ENCODE measurements around the gene CHRM5.

Gene CHRM5

DNA sequence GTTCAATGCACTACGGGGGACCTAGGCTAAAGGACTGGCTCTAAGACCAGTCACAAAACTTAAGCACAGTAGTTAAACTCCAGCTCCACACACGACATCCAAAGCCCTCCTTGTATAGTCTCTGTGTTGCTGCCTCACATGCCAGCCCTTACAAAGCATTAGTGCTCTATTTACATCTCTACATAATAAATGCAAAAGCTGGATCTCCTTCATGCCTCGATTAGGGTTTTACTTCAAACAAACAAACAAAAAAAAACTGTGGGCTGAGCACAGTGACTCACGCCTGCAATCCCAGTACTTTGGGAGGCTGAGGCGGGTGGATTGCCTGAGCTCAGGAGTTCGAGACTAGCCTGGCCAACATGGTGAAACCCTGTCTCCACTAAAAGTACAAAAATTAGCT lies 143.2 kb downstream of the CHRM5 start:
- TF ChIP-seq, protein P1, sequence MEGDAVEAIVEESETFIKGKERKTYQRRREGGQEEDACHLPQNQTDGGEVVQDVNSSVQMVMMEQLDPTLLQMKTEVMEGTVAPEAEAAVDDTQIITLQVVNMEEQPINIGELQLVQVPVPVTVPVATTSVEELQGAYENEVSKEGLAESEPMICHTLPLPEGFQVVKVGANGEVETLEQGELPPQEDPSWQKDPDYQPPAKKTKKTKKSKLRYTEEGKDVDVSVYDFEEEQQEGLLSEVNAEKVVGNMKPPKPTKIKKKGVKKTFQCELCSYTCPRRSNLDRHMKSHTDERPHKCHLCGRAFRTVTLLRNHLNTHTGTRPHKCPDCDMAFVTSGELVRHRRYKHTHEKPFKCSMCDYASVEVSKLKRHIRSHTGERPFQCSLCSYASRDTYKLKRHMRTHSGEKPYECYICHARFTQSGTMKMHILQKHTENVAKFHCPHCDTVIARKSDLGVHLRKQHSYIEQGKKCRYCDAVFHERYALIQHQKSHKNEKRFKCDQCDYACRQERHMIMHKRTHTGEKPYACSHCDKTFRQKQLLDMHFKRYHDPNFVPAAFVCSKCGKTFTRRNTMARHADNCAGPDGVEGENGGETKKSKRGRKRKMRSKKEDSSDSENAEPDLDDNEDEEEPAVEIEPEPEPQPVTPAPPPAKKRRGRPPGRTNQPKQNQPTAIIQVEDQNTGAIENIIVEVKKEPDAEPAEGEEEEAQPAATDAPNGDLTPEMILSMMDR (conservative IDR thresholded peaks at IDR 0.05) = no peak
- no peak for TF ChIP-seq ZFX (IDR thresholded peaks at IDR 0.05)
- no peak overlapping the region for H3K27ac ChIP-seq

DNA sequence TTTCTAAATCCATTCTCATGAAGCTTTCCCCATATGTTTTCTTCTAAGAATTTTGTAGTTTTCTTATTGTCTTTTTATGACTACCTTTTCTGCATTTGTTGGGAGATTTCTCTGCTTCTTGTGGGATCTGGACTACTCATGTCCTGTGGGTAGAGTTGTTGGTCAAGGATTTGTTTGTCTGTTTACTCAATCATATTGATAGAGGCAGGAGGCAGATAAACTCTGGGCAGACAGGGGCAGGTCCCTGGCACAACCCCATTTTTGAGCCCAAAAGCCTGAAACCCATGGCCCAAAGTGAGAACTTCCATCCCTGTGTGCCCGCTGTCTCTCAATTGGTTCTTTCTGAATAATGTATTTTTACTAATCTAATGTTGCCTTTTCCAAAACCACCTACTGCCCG lies 145.9 kb downstream of the CHRM5 start:
- TF ChIP-seq ZFX (IDR thresholded peaks at IDR 0.05) = no peak
- H3K27ac ChIP-seq = no peak overlapping the region

GRCh38 chr15:34114739-34115138 lies 146.4 kb downstream of the CHRM5 start:
- TF ChIP-seq, protein P1 (conservative IDR thresholded peaks at IDR 0.05) = no peak
- TF ChIP-seq ZFX (IDR thresholded peaks at IDR 0.05) = no peak
- H3K27ac ChIP-seq = no peak overlapping the region

GRCh38 chr15:34116620-34117019 lies 148.3 kb downstream of the CHRM5 start:
- no peak overlapping the region for H3K27ac ChIP-seq
- TF ChIP-seq, protein P1 (conservative IDR thresholded peaks at IDR 0.05) = no peak
- TF ChIP-seq ZFX (IDR thresholded peaks at IDR 0.05) = no peak
